Mesenteric fat pad (tissue), 1 donor: ENCODE data around the gene GAB3. TPM values are rescaled to one million over a fixed set of nuclear protein-coding genes. Genes with fewer than 3 reads are reported as not detected.
"Not testable (repeated sequence)": the region's sequence is repeated elsewhere in the genome, so short reads cannot be mapped to it uniquely, and the experiment has no call there.

ENCODE experiments used
- DNase-seq: peaks from one replicate; pipeline ENCODE4 v3.0.0-alpha.2; 2020; ENCODE audit warnings: low spot score
- total RNA-seq: library from RNA; stranded (reverse); fragmentation: NEBNext Ultra II Directional; extraction: Animal tissue kit (Norgen Biotek cat#: 25700); gene quantifications from one replicate; pipeline ENCODE4 v1.2.1, GENCODE V29; 2021
- donor health status: DM: yes; HTN: yes; CAD: no.

The GAB3 gene
- total RNA-seq, 1 donor from 2014 or later, result 13.7 TPM

DNA sequence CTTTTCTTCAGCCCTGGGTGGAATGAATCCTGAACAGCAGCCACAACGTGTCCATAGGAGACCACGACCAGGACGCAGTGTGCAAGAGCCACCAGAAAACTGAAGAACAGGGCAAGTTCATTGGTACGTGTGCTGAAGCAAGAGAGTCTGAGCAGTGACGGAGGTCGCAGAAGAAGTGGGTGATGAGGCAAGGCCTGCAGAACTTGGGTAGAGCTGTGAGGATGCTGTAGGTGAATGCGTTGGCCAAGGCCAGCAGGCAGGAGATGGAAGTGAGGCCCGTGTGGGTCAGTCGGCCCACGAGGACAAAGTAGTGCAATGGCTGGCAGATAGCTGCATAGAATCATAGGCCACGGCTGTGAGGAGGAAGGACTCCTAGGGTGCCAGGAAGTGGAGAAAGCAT is 91.9 kb downstream of the GAB3 start:
- no peak for DNase-seq

DNA sequence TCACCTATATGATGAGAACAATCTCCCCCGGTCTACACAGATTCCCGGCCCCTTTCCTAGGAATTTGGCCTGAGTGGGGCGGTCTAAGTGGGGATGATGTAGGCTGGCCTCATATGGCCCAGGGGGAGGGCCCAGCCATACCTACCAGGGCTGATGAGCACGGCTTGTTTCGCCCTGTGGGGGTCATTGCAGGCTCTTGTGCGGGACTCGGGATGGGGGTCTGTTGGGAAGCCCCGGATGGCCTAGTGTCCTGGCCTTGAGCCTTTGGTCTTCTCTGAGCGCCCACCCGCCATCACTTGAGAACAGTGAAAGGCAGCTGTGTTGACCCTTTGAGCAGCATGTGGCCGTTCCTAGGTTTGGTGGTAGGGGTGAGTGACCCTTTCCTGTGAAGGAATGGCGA is 92.7 kb downstream of the GAB3 start:
- no peak for DNase-seq

DNA sequence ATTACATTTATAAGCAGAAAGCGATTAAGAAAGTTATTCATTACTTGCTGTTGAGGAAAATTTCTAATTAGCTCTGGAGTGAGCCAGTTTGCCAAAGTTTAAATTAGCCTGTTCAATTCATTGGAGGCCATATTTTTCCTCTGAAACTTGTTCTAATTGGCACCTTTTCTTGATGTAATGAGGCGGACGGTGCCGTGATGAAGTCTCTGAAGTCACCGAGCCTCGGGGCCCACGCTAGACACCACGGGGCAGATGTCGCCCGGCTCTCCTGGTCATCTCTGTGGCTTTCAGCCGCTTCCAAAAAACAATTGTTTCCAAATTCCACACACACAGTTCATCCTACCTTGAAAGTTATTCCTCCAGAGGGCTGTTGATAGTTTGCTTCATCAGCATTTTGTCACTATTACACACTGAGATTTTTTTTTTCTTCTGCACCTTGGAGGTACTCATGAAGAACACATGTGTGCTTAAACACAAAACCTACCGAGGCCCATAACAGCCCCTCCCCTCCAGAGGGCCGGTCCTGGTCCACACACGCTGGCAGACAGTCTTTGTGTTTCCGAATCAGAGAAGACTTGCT is 93.6 kb downstream of the GAB3 start:
- no peak for DNase-seq

DNA sequence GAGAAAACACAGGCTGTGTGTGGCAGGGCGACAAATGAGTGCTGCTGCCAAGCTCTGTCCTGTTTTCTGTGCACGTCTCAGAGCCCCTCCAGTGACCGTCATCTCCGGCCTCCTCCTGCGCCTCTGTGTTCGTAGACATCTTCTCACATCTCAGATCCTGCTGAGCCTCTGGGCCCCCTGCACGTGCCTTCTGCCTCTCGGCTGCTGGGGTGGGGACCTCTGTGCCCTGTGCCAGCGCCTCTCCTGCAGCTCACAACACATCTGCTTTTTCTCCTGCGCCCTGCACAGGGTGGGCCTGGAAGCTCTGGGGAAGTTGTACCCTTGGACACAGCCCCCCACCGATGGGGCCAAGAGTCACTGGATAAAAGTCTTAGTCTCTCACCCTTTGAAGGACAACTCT is 95.1 kb downstream of the GAB3 start:
- DNase-seq, result no peak

DNA sequence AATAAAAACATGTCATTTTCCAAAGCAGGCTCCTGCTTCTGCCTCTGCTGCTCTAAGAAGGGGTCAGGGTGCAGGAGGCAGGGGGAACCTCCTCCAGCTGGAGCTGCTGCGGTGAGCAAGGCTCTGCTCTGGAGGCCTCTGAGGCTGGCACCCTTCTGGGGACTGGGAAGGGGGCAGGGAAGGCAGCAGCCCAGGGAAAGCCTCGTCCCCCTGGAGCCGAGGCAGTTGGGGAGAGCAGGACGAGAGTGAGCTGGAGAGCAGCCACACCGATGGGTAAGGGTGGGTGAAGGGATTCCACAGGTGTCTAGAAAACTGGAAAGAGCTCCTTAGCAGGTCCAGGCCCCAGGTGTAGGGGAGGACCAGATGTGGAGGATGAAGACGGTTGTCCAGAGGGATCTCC is 95.5 kb downstream of the GAB3 start:
- no peak for DNase-seq

DNA sequence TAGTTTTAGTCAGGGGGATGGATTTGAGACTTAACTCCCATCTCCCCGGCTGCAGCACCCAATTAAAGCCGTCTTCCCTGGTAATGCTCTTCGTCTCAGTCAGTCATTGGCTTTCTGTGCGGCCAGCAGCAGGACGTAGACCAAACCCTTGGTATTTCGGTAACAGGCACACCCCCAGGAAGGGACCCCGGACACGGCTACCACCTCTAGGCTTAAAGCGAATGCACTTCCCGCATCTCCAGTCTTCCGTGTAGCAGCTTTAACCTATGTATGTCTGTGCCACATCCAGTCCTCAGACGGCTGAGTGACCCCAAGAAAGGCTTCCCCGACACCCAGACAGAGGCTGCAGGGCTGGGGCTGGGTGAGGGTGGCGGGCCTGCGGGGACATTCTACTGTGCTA is 96.0 kb downstream of the GAB3 start:
- no peak for DNase-seq

DNA sequence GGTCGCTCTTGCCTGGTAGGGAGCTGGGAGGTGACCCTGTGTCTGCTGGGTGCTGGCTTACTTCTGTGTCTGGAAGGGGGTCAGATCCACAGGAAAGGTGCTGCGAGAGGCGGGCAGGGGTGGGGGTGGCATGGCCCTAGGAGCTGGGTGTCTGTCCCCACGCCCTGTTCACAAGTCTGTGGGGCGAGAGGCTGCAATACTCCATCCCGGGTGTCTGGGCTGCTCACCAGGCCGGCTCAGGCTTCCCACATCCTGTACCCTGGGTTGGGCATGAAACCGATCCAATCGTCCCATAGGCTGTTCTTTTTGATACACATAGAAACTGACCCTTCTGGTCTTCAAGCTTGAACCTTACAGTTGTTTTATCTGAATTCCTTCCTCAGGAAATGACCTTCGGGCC is 96.5 kb downstream of the GAB3 start:
- no peak for DNase-seq

DNA sequence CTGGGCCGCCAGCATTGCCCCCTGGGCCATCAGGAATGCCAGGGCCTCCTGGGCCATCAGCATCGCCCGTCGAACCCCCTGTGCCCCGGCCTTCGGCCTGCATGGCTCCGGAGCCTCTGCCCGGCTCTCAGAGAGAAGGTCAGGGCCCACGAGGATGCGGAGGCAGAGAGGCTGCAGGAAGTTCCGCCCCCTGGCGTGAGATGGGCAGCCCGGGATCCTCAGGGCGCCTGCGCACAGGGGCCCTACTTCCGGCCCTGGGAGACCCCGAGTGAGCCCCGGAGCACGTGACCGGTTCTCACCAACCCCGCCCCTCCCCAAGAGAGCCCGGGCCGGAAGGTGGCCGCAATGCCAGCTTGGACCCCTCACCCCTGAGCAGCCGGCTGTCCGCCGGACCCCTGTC is 97.5 kb downstream of the GAB3 start, which contains the start of gene CTAG2:
Gene CTAG2 (minus strand): TSS at position 167 of the 400 bp plus-strand sequence. CDS start 64 bp downstream, at position 103.
- DNase-seq, result not testable (repeated sequence)

DNA sequence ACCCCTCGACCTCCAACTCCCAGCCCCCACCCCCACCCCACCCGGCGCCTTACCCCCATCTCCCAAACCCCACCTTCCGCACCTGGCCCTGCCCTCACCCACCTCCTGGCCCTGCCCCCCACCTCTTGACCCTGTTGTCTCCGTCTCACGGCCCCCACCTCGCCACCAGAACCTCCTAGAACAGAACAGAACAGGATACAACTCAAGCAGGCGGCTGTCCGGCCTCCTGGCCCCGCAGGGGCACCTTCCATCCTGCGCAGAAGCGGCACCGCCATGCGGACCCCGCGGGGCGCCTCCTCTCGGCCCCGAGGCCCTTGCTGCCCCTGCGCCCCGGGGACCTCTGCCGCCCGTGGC is 97.9 kb downstream of the GAB3 start:
- no peak for DNase-seq

DNA sequence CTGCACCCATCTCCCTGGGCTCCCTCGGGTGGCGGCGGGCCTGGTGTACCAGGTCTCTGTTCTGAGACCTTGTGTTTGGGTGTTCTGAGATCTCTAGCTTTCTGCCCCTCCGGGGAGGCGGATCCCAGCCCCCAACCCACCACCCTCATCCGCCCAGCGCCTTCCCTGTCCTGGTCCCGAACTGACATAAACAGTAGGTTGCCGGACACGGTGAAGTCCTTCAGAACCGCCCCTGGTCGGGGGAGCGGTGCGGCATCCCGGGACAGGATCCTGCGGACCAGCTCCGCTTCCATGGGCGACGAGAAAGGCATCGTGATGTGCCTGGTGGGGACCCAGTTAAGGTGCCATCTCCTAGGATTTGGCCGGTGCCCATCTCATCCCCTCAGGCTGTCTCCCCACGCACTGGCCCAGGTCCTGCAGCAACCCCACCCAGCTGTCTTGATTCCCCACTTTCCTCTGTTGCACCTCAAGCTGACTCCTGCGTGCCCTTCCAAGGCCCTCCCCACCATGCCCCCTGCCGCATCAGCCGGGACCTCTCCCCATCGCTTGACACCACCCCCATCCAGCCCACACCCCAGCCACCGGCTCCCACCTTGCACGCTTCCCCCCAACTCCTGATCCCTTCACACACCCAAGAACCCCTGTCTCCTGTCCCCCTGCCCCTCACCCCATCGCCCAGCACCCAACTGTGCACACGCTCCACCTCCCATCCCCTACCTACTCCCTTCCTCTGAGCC is 98.4 kb downstream of the GAB3 start:
- no peak for DNase-seq

DNA sequence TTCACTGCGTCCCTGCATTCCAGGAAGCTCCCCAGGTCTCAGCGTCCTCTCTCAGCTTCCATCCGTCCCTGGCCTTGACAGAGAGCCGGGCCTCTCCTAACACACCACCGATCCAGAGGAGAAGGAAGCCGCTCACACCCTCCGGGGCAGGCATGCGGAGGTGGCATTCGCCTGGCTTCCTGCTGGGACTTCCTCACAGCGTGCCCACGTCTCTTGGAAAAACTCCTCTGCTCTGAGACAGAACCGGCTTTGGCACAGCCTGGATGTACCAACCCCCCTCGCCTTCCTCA is 100.7 kb downstream of the GAB3 start:
- peak; percentile 68 for DNase-seq

DNA sequence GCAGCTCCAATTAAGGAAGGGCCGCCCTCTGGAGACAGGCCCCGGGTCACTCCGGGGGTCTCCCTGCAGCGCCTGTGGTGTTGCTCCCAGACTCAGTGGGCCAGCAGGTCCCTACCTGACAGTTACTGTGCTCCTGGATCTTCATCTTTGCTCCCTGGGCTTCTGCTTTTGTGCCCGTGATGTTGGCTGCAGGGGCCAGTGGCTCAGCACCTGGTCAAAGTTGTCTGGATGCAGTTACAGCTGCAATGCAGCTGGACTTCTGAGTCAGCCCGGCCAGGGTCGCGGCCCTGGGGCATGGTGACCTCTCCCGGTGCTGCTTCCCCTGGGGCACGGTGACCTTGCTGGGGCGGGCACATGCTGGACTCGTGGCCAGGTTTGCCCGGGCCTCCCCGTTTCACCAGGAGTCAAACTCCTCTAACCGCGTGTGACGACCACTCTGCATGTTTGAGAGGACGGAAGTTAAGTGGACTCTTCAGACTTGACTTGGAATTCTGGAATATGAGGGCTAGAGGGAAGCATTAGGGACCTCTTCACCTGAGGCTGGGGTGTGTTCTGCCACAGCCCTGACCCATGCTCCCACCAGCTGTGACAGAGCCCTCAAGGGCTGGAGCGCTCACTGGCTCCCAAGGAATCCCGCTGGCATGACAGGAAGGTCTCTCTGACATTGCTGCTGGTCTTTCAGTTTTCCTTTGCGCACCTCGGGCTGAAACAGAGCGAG is 101.2 kb downstream of the GAB3 start:
- peak; percentile 81 for DNase-seq

DNA sequence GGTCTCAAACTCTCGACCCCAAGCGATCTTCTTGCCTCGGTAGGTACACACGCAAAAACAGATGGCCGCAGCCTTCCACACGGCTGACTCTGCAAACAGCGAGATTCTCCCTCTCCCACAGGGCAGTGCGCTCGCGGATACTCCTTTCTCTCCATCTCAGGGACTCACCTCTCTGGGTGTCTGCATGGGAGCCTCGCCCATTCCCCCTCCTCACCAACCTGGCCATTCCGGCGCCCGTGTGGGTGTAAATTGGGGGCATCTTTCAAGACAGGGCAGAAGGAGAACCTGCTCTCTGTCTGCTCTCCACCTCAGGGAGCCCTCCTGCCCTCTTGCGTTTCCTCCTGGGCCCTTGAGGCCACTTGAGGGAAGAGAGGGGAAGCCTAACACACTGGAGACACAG is 101.9 kb downstream of the GAB3 start:
- peak; percentile 69 for DNase-seq

DNA sequence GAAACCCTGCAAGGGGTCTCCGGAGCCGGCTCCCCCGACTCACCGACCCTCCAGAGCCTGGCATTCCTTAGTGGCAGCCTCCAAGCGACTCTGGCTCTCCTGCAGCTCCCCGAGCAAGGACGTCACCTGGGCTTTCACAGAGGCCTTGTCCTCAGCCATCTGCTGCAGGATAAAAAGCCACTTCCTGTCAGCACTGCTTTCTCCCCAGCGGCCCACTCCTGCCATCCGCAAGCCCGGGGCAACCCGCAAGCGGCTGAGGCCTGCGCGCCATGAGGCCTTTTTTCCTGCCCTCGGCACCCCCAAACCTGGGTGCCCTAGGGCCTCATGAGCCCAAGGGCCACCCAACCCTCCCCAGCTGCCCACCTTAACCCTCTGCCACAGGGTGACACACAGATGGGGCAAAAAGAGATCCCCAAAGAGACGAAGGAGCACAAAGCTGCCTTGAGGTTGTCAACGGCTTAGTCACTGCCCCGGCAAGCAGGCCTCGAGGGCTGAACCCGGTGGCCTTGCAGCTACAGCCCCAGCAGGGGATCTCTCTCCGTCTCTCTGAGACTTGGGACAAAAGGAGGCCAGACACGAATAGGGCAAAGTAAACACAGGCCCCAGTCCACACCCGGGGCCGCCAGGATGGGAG is 105.0 kb downstream of the GAB3 start:
- not testable (repeated sequence) for DNase-seq

DNA sequence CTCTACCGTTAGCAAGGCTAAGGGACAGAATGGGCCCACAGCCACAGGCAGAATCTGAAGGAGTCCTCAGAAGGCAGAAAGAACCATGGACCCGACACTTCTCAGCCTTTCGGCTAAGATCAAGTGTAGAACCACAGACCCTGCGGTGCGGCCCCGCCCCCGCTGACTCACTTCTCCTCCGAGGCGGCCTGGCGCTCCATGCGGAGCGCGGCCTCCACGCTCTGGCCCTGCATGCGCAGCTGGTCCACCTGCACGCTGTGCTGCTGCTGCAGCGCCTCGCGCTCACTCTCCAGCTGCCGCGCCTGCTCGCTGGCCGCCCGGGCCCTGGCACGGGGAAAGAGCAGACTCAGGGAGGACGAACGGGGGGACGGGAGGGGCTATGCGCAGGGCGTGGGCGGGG is 107.2 kb downstream of the GAB3 start:
- not testable (repeated sequence) for DNase-seq

DNA sequence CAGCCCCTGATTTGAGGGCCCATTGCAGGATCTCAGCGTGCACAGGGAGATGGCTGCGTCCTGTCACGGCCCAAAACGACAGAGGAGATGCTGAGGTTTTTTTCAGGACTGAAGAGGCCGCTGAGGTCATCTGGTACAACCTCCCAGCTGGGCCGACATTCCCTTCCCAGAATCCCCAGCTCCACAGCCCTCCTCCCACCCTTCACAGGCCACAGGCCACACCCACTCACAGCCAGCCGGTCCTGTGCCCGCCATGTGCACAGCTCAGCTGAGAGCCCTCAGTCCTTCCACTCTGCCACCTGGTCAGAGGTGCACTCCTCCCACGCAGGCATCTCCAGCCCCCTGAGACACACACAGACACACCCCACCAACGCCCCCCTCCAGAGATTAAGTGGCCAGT is 109.1 kb downstream of the GAB3 start:
- not testable (repeated sequence) for DNase-seq

DNA sequence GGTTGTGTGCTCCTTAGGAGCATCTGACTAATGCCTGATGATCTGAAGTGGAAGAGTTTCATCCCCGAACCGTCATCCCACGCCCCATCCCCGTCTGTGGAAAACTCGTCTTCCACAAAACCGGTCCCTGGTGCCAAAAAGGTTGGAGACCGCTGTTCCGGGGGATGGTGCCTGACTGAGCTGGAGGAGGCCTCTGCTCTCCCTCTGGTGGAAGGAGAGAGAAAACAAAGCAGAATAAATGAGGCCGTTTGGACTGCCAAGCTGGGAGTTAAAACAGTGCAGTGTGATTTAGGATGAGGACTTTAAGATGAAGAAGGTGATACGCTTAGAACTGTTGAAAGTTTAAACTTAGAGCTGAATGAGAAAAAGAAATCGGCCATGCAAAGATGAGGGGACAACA is 117.2 kb downstream of the GAB3 start:
- not testable (repeated sequence) for DNase-seq

DNA sequence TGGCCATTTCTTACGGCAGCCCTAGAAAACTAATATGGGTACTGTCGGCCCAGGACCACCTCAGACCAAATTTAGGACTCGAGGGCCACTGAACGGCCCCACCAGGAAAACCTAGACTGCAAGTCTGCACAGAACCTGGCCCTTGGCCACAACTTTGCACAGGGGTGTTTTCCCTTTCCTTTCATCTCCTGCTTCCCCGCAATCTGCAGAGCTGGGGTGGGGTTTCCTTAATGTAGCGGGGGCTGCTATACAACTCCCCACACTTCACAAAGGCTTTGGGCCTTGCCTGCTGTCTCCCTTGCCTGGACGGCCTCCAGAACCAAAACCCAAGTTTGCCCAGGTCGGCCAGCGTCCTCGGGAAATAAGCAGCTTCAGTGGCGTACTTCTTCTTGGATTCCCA is 119.9 kb downstream of the GAB3 start:
- not testable (repeated sequence) for DNase-seq

DNA sequence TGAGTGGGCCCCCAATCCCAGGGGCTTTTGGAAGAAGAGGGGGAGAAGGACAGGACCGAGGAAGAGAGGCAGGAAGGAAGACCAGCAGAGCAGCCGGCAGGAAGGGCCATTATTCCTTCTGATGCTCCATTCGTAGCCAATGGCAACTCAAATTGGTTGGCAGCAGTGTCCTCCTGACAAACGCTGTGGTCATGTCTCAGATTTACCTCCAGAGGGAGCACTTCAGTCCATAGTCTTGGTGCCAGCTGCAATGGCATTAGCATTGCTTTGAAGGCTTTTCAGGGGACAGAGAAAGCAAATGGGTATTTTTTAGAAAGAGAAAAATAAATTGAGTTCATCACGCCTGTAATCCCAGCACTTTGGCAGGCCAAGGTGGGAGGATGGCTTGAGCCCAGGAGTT is 121.9 kb downstream of the GAB3 start:
- DNase-seq, result not testable (repeated sequence)
